Lower lobe of right lung (tissue), 2 donors: ENCODE results near the gene MBLAC2. TPM values are rescaled to one million over a fixed set of nuclear protein-coding genes. Genes with fewer than 3 reads are reported as not detected.

Experiments
- ATAC-seq, 2 donors: fragments of 200-7000 bp; cut with Tn5 transposase; one replicate each; pipeline ENCODE4 v1.9.1; 2020 to 2022; ENCODE audit warnings: mild to moderate bottlenecking in 2 of 2, moderate library complexity in 2 of 2
- DNase-seq: peaks from one replicate; pipeline ENCODE4 v3.0.0-alpha.2; 2020
- H3K27ac ChIP-seq: fragments of 200-600 bp; one replicate; pipeline ENCODE4 v1.8.0; 2022
- H3K27me3 ChIP-seq: fragments of 200-600 bp; one replicate; pipeline ENCODE4 v1.8.0; 2022; ENCODE audit warnings: low read depth
- H3K36me3 ChIP-seq: fragments of 200-600 bp; one replicate; pipeline ENCODE4 v1.8.0; 2022; ENCODE audit warnings: mild to moderate bottlenecking
- H3K4me1 ChIP-seq: fragments of 200-600 bp; one replicate; pipeline ENCODE4 v1.8.0; 2022
- H3K4me3 ChIP-seq: fragments of 200-600 bp; one replicate; pipeline ENCODE4 v1.8.0; 2022; ENCODE audit warnings: mild to moderate bottlenecking
- H3K9me3 ChIP-seq: fragments of 200-600 bp; one replicate; pipeline ENCODE4 v1.8.0; 2022
- intact Hi-C: fragments of 100-400 bp; cut with DNase I; formaldehyde crosslinking; loops from one replicate; pipeline ENCODE4 v1.11.0; 2022
- total RNA-seq: library from RNA; stranded (reverse); fragmentation: NEBNext Ultra II Directional; extraction: Animal tissue kit (Norgen Biotek cat#: 25700); gene quantifications from one replicate; pipeline ENCODE4 v1.2.1, GENCODE V29; 2021
- TF ChIP-seq, protein P1 (sequence below): fragments of 200-600 bp; IDR thresholded peaks from one replicate; pipeline ENCODE4 v1.8.0; 2022; ENCODE audit warnings: antibody characterized with exemption, mild to moderate bottlenecking
- donor health status: DM: no; HTN: yes; CAD: no; lungs with severe emphysema.

Gene MBLAC2
- total RNA-seq, 1 donor from 2014 or later: 5.9 TPM

DNA sequence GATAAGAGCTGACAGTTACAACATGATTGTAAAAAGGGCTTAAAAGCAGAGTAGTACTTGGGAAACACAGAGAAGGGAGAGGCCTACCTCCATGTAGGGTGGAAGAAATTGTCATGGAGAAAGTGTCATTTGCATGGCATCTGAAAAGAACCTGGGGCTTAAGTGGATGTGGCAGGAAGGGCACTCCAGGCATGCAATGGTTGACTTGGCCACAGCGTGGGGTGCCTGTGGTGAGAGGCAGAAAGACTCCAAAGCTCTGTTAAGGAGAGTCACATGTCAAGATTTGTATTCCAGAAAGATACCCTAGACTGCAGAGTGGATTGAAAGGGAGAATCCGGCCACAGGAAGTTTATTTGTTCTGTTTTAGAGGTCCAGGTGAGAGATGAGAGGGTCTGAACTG is 2.5 kb upstream of the MBLAC2 start:
- Histone ChIP-seq H3K9me3 (no peaks in the 10 kb centered on the region), H3K27me3 (no peaks in the 10 kb centered on the region), H3K27ac (no peak overlapping the region), H3K36me3 (no peaks in the 10 kb centered on the region), H3K4me3 (peak overlapping the region; percentile 7), H3K4me1 (peaks cover 23% of the 10 kb centered on the region)
- TF ChIP-seq, protein P1, sequence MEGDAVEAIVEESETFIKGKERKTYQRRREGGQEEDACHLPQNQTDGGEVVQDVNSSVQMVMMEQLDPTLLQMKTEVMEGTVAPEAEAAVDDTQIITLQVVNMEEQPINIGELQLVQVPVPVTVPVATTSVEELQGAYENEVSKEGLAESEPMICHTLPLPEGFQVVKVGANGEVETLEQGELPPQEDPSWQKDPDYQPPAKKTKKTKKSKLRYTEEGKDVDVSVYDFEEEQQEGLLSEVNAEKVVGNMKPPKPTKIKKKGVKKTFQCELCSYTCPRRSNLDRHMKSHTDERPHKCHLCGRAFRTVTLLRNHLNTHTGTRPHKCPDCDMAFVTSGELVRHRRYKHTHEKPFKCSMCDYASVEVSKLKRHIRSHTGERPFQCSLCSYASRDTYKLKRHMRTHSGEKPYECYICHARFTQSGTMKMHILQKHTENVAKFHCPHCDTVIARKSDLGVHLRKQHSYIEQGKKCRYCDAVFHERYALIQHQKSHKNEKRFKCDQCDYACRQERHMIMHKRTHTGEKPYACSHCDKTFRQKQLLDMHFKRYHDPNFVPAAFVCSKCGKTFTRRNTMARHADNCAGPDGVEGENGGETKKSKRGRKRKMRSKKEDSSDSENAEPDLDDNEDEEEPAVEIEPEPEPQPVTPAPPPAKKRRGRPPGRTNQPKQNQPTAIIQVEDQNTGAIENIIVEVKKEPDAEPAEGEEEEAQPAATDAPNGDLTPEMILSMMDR: no peak
- DNase-seq (no peak), ATAC-seq (no peak)
- intact Hi-C loops: no loop called here

DNA sequence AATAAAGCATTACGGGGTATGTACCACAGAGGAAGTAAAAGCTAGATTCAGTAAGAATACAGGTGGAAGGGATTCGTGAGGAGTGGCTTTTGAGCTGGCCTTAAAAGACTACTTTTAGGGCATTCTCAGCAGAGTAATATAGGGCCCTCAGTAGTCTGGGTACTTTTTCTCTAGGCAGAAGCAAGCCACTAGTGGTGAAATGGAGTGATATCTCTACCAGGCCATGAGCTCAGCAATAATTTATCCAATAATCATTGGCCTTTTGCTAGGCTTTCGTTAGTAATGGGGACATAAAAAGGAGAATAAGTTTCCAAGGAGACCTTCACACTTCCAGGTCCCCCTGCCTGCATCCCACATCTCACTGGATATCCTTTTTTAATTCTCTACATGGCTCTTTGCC is 1.8 kb upstream of the MBLAC2 start:
- no peak for ATAC-seq
- Histone ChIP-seq H3K4me3 (no peak overlapping the region), H3K36me3 (no peaks in the 10 kb centered on the region), H3K27me3 (no peaks in the 10 kb centered on the region), H3K9me3 (no peaks in the 10 kb centered on the region), H3K27ac (no peak overlapping the region), H3K4me1 (peaks cover 23% of the 10 kb centered on the region)
- intact Hi-C loops: no loop called here
- DNase-seq: no peak
- TF ChIP-seq, protein P1: no peak

DNA sequence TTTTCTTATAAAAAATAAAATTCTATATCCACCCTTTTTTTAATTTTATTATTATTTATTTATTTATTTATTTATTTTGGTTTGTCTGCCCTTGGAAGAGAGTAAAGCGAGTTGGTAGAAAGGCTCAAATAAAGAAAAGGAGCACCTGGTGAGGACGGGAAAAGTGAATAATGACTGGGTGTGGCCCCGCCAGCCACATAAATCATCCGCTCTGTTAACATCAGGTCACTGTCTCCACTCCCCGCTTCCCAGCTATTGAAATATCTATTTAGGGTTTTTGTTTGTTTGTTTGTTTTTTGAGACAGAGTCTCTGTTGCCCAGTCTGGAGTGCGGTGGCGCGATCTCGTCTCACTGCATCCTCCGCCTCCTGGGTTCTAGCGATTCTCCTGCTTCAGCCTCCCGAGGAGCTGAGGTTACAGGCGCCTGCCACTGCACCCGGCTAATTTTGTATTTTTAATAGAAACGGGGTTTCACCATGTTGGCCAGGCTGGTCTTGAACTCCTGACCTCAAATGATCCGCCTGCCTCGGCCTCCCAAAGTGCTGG is 937 bp upstream of the MBLAC2 start:
- no peak overlapping the region for H3K27ac ChIP-seq
- H3K36me3 ChIP-seq: no peaks in the 10 kb centered on the region
- H3K4me3 ChIP-seq: peak overlapping the region; percentile 96
- TF ChIP-seq, protein P1: no peak
- intact Hi-C loops: no loop called here
- H3K27me3 ChIP-seq: no peaks in the 10 kb centered on the region
- ATAC-seq (no peak), DNase-seq (no peak)
- H3K9me3 ChIP-seq: no peaks in the 10 kb centered on the region
- H3K4me1 ChIP-seq: peaks cover 23% of the 10 kb centered on the region

DNA sequence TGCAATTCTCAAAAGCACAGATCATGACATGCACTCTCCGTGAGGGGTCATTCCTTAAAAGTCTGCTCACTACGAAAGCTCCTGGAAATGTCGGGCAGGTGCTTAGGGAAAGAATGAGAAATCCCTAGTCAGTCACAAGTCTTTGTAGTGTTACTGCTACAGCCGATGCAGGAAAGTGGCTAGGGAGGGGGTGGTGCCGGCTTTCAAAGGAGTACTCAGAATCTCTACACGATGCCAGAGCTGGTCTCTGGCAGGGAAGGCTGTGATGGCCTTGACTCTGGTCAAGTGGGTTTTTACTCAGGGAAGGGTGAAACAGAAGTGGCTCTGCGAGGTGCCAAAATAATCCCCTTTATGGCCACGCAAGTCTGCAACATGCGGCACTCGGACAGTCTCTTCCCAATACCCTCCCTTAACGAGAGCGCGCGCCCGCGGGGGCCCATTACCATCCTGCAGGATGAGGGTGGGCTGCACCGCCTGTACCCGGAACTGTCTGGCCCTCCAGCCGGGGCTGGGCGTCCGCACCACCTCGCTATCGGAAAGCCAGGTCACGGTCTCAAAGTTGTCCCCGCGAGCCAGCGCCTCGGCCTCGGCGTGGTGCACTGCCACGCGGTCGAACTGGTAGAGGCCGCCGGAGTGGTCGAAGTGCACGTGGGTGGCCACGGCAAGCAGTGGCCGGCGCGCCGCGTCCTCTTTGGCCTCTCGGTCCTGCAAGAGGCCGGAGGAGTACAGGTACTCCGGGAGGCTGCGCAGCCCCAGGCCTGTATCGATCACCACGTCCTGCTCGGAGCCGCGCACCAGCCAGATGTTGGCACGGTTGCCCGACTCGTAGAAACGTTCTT is 956 bp downstream of the MBLAC2 start:
- Histone ChIP-seq H3K36me3 (no peaks in the 10 kb centered on the region), H3K27me3 (no peaks in the 10 kb centered on the region), H3K27ac (peak overlapping the region; percentile 83), H3K4me3 (peak overlapping the region; percentile 96), H3K9me3 (no peaks in the 10 kb centered on the region), H3K4me1 (peaks cover 23% of the 10 kb centered on the region)
- ATAC-seq: peak; percentile 62 to 65
- peak; percentile 69 for DNase-seq
- TF ChIP-seq, protein P1: no peak
- intact Hi-C loops: no loop called here

DNA sequence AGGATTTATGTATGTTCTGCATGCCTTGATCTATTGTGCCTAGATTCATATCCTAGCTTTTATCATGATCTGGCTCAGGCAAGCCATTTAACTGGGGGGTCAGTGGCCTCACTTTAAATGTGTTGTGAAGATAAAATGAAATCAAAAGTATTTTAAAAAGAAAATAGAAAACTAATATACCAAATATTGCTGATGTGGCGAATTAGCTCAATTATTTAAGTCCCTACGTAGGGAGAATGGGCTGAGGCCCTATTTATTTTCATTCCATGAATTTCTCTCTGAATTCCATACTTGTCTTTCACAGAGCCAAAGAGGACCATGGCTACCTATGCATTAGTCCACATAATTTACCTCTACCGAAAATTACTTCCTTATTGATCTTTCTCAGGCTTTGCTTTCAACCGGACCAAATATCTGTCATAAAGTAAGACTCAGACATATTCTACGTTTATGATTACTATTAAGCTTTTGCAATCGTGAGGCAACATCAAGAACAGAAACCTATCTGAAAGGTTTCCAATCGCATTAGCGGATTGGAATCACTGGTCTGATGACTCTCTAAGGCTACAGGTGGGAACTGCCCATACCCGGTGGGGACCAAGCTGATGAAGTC is 1.7 kb downstream of the MBLAC2 start:
- TF ChIP-seq, protein P1: no peak
- H3K36me3 ChIP-seq: no peaks in the 10 kb centered on the region
- no peak overlapping the region for H3K27ac ChIP-seq
- no peaks in the 10 kb centered on the region for H3K9me3 ChIP-seq
- no peak for DNase-seq
- intact Hi-C loops: no loop called here
- ATAC-seq: no peak
- peak overlapping the region; percentile 96 for H3K4me3 ChIP-seq
- H3K27me3 ChIP-seq: no peaks in the 10 kb centered on the region
- peaks cover 23% of the 10 kb centered on the region for H3K4me1 ChIP-seq
